HG02798 (cell line): ENCODE measurements around the gene SNTG2.

Experiments
- ATAC-seq: cut with Tn5 transposase; IDR thresholded peaks from one replicate; pipeline ENCODE4 v1.9.1; 2021; ENCODE audit warnings: mild to moderate bottlenecking; ENCODE audit not compliant: unreplicated experiment, poor library complexity

SNTG2 gene

DNA sequence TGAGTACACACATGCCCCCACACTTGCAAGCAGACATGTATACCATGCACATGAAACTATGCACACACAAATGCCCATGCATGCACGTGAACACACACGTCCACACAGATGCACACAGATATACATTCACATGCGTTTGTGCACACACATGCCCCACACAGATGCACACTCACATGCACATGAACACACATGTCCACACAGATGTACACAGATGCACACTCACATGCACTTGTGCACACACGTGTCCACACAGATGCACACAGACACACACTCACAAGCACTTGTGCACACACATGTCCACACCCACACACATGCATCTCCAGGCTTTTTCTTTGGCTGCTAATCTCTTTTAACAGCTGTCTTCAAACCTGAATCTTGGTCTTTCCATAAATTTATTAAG is 31.1 kb downstream of the SNTG2 start:
- no peak for ATAC-seq

DNA sequence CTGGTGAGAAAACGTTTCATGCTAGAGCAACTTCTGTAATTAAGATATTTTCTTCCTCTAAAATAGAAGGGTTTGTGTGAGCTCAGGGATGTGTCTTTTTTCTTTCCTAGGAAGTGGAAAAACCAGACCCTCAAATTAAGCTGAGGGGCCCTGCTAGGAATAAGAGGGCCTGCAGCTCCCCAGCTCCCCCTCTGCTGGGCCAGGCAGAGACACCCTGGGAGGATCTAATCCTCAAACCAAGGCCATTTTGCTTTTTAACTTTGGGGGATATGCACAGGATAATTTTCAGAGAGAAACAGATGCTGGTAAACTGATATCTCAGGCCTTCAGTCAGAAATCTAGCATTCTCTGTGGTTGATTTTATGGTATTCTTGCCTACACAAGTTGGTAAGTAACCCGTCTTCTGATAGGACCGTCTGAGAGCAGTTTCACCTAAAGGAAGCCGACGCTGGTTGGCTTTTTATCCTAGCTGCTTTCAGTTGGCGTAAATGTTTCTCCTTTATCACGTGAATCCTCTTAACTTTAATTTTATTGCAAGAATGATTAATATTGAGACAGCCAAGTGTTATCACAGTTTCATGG is 34.8 kb downstream of the SNTG2 start:
- no peak for ATAC-seq

- no peak for ATAC-seq
Measured at GRCh38 chr2:987789-988188, 37.1 kb downstream of the SNTG2 start.

- ATAC-seq = no peak
Measured at GRCh38 chr2:989781-990467, 39.3 kb downstream of the SNTG2 start.

DNA sequence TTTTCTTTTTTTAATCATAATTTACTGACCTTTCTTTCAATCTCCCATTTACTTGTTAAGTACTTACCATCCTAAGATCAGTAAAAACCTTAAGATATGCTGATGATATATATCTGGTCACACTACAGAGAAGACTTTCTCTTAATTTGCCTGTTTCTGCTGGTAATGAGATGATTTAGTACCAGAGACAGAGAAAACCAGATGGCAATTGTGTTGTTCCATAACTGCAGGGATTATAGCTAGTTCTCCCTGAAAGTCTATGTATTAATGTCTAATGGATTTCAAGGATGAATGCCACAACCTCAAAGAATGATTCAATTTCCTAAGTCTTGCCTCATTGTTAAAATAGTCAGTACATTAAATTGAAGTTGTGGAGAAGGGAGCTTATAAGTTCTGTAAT is 40.3 kb downstream of the SNTG2 start:
- no peak for ATAC-seq

DNA sequence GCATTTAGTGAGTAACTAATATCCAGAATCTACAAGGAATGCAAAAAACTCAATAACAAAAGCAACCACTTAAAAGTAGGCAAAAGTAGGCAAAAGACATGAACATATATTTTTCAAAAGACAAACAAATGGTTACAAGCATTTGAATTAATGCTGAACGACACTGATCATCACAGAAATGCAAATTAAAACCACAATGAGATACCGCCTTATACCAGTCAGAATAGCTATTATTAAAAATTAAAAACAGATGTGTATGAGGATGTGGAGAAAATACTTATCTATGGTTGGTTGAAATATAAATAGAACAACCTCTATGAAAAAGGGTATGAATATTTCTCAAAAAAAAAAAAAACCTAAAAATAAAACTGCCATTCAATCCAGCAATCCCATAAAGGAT is 51.7 kb downstream of the SNTG2 start:
- no peak for ATAC-seq

DNA sequence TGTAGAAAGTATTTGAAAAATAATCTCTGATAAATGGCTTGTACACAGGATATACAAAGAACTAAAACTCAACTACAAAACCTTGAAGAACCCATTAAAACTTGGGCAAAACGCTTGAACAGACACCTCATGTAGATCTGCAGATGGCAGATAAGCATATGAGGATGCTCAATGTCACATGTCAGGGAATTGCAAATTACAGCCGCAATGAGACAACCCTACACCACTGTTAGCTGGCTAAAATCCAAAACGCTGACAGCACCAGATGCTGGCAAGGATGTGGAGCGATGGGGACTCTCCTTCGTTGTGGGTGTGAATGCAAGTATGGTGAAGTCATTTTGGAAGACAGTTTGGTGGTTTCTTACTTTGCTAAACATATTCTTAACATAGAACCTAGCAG is 53.7 kb downstream of the SNTG2 start:
- ATAC-seq = no peak

GRCh38 chr2:1010415-1010930 is 59.8 kb downstream of the SNTG2 start:
- ATAC-seq = no peak

GRCh38 chr2:1011006-1011405 is 60.4 kb downstream of the SNTG2 start:
- ATAC-seq = no peak

DNA sequence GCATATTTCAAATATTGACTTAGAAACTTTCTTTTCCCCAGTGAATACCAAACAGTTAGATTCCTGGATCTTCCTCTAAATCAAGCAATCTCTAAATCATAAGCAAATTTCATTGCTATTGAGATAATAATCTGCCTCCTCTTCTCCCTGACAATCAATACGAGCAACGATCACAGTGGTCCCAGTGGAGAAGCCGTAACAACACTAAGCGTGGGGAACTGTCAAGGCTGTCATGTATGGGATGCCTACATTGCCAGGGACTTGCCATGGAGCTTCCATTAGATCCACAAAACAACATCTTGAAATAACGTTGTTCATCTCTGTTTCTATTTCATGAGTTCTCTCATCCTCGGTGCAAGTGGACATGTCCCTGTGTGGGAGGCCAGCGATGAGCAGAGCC is 61.3 kb downstream of the SNTG2 start:
- no peak for ATAC-seq

DNA sequence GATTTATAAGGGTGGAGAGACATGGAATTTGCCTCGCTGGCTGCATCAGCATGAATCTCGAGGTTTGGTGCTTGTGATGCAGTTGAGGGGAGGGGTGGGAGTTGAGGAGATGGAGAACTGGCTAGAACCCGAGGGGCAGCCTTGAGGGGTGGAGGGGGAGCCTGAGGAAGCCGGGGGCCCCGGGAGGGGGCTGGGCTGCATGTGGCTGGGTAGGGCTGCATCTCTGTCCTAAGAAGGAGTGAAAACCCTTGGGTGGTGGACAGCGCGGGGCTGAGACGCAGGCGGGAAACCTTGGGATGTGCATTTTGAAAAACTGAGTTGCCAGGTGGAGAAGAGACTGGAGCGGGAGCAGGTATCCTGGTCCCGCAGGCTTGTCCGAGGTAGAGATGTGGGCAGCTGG is 64.2 kb downstream of the SNTG2 start:
- no peak for ATAC-seq

- ATAC-seq = no peak
Measured at GRCh38 chr2:1016500-1016899, 65.9 kb downstream of the SNTG2 start.

DNA sequence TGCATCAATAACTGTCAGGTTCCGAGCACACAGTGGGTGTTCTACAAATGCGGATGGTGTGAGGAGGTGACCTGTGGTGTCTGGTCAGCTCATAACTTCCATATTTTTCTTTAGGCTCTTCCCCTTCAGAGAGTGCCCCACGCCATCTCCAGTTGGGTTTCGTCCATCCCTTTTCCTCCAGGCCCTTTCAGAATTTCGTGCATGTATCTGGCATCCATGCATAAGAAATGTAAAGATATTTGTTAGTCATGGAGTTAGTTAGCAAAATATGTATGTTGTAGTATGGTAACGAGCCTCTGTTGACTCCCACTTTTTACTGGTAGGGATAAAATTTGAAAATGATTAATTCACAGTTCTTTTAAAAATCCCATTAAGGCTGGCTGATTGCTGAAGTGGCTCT is 67.2 kb downstream of the SNTG2 start:
- ATAC-seq = no peak

DNA sequence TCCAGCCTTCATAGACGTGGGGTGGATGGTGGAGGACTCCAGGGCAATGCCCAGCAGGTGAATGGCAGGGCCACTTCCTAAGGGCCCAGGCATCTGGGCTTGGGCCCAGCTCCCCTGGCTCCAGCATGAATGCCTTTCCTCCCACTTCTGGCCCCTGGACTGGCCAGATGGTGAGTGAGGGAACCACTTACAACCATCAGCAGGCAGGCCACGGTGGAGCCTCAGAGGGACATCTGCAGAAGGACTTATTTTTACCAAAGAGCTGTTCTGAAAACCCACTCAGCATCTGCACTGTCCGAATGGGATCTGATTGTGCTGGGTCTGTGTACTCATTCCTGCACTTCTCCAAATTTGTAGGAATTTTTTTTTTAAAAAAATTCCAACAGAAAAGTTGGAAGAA is 69.6 kb downstream of the SNTG2 start:
- no peak for ATAC-seq

DNA sequence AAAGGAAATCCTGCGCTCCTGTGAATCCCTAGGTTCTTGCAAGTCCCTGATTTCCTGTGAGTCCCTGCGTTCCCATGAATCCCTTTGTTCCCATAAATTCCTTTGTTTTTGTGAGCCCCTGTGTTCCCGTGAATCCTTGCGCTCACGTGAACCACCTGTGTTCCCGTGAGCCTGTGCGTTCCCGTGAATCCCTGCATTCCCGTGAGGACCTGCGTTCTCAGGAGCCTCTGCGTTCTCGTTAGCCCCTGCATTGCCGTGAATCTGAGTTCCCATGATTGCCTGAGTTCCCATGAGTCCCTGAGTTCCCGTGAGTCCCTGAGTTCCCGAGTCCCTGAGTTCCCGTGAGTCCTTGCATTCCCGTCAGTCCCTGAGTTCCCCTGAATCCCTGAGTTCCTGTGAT is 71.5 kb downstream of the SNTG2 start:
- ATAC-seq = no peak

DNA sequence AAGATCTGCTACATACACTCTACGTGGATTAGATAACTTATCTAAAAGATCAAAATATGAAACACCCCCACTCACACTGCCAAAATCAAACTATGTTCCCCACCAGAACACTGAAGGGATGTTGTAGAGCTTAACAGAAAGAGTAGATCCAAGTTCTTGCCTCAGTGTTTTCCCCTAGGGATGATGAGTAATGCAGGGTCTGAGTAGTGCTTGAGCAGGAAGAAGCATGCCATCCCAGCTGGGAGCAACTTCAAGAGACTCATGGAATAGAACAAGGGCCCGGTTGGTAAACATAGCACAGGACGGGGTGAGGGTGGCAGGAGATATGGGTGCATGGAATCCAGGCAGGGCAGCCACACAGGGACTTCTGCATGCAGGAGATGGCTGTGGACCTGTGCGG is 74.3 kb downstream of the SNTG2 start:
- no peak for ATAC-seq

DNA sequence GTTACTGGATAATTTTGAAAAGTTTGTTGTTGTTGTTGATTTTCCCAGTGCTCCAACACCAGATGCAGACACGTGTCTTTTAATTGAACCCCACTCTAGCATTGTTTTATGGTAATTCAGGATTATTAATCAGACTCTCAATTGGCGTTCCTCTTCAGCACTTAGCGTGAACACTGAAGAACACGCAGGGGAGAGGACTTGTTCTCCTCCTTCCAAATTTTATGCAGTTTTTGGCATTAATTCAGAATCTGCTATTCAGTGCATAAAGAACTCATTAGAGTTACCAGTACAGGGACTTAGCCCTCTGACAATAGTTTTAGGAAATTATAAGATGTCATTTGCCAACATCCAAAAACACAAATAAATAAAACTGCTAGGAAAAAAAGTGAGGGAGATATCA is 75.5 kb downstream of the SNTG2 start:
- no peak for ATAC-seq

DNA sequence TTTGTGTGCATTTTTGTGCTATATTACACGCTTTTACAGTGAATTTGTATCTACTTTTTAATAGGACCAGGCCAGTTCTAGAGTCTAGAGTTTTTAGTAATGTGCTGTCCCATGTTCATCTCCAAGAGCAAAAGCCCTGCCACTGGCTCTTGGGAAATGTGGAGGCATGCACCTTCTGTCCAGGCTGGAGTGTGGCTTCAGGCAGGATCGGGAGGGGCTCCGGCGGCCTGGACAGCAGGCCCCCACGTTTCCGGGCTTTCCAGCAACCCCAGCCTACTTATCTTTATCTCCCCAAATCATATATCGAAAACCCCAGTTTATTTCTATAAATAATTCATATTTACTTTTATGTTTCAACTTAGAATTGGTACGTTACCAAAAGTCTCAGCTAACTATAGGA is 78.2 kb downstream of the SNTG2 start:
- no peak for ATAC-seq

- no peak for ATAC-seq
Measured at GRCh38 chr2:1032030-1032429, 81.4 kb downstream of the SNTG2 start.

DNA sequence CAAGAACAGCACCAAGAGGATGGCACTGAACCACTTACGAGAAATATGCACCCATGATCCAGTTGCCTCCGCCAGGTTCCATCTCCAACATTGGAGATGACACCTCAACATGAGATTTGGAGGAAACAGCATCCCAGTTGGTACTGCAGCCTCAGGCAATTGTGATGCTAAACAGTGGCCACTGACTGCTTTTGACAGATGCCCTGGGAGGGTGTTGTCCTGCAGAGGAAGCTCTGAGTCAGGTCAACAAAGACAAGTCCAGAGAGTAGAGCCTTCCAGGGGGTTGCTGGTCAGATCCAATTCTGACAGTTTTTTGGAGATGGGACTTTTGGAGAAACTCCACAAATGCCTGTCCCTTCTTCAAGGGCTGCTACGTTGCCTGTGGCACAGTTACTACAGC is 82.4 kb downstream of the SNTG2 start:
- ATAC-seq = no peak

- no peak for ATAC-seq
Measured at GRCh38 chr2:1037066-1037465, 86.4 kb downstream of the SNTG2 start.

DNA sequence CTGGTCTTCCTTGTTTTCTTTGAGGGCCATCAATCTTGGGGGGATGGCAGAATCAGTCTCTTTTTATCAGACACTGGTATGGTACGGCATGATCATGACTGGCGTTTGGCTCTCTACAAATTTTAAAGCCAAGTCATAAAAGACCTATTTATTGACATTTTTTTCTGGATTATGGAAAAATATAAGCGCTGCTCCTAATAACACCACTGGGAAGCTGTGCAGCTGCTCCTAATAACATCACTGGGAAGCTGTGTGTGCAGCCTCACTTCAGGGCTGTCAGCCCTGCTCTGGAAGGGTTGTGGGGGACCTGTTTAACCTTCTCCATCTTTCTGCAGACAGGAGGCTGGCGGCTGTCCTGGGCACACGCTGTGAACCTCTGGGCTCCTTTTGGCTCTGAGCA is 88.9 kb downstream of the SNTG2 start:
- ATAC-seq = no peak
